Activated T-cell treated with anti-CD3 and anti-CD28 coated beads for 1 hour (primary cell): Measurements from ENCODE around the gene SNCAIP.

Experiments
- DNase-seq: peaks from one replicate; pipeline ENCODE4 v3.0.0-alpha.2; 2020; ENCODE audit warnings: low read depth

The SNCAIP gene

GRCh38 chr5:122311961-122312590 lies at the start of gene SNCAIP:
SNCAIP (plus strand) TSS chr5:122312237; CDS start chr5:122391135, 78,898 bp downstream.
- DNase-seq = no peak

DNA sequence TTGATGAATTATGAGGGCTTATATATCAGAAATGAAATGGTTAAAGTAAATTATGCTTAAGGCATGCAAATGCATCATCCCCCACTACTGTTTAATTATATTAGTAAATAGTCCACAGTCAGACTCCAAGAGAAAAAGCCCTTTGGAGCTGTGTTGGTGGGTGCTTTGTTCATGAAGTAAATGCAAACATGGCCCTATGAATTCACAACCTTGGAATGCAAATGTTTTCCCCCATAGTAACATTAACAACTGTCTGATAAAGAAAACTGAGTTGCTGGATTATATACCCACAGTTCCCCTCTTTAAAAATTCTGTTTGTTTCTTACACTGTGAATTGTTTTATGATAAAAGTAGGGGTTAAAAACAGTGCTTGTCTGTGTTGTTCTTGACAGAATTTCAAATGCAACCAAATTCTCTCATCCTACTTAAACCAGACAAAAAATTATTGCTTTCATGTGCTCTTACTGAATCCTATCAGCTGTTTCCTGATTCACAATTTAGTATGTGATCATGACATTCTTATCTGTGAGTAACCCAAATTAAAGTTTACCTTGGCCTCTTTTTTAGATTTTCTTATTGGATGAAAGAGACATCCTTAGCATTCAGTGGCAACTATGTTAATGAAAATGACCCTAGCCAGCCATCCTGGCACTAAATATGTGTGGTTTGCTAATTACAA lies 48.5 kb upstream of the SNCAIP start:
- no peak for DNase-seq

GRCh38 chr5:122264610-122265009 lies 47.4 kb upstream of the SNCAIP start:
- DNase-seq = no peak

- no peak for DNase-seq
Measured at GRCh38 chr5:122267185-122267584, 44.9 kb upstream of the SNCAIP start.

GRCh38 chr5:122273696-122274095 lies 38.3 kb upstream of the SNCAIP start:
- DNase-seq = no peak

GRCh38 chr5:122283592-122283991 lies 28.4 kb upstream of the SNCAIP start:
- DNase-seq = no peak

DNA sequence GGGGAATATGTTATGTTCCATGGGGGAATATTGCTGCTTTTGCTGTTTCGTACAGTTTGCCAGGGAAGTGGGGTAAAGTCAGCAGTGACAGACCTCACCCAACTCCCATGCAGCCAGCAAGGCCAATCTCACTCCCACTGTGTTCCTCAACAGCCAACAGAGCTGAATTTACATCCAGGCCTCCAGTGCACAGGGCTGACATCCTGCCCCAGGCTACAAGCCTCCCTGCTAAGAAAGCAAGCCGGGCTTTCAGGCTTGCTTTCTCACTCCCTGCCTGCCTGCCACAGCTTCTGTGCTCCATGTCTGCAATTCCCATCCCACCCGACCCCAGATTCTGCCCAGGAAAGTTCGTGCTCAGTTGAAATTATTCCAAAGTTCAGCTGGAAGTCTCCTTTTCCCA lies 25.5 kb upstream of the SNCAIP start:
- DNase-seq = no peak

- no peak for DNase-seq
Measured at GRCh38 chr5:122287101-122287500, 24.9 kb upstream of the SNCAIP start.

DNA sequence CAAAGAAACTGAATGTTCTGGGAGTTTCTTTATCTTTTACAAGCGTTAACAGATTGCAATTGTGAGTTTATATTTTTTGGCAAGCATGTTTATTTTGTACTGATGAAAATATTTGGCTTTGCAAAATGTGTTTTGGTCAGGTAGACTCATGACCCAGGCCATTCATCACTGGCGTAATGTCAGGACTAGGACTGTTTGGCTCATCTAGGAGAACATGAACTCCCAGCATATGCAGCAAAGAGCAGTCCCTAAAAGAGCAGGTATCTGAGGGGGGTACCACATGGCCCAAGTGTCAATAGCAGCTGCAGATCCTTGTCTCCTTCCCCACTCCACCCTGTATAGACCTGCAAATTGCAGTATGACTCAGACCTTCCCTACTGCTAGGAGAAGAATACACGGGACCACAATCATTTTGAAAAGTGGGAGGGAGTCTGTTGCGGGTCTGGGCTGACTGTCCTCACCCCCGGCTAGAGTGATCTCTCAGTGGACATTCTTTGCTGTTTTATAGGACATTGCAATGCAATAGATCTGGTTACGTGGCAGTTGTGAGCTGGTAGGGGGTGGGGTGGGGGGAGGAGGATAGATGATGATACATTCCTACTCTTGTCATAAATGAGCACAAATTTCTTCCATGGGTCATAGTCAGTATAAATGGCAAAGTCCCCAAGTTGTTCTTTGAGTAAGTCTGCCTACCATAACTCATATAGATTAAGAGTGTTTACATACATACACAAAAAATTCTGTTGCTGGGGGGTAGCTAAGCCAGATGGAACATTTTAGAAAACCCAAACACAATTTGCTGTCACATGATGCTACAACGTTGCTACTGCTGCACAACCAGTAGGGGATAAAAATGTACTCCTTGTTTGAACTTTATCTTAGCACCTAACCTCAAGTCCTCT lies 20.8 kb upstream of the SNCAIP start:
- no peak for DNase-seq

GRCh38 chr5:122292332-122292731 lies 19.7 kb upstream of the SNCAIP start:
- no peak for DNase-seq

GRCh38 chr5:122295138-122295537 lies 16.9 kb upstream of the SNCAIP start:
- DNase-seq = no peak

DNA sequence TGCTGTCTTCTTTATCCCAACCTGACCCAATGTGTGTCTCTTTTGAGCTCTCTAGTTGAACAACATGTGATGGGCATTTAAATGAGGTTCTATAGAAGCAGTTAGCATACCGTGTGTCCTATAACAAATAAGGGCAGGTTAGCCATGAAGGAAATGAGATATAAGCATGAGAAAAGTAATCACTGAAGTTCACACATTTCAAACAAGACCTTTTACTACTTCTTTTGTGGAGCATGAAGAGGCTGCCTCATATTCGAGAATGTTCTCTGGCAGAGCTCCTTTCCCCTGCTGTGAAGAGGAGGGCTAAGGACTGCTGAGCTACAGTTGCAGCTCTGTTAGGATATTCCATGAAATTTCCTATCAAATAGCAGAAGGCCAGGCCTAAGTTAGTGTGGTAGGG lies 15.2 kb upstream of the SNCAIP start:
- DNase-seq = no peak

- DNase-seq = no peak
Measured at GRCh38 chr5:122297587-122298298, 14.3 kb upstream of the SNCAIP start.

DNA sequence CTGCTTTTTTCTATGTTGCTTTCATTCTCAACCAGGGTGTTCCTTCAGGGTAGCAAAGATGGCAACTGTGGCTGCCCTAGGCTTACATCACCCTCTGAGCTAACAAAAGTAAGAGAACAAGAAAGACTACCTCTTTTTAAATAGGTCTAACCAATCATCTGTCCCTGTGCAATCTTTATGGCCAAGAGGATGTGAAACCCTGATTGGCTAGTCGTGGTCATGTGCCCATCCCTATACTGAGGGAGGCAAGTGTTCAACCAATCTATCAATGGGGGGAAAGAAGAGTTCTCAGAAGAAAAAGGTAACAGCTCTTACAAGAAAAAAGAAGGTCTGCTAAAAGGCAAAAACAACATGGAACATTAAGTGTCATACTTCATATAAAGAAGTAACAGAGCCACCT lies 11.7 kb upstream of the SNCAIP start:
- DNase-seq = no peak

- no peak for DNase-seq
Measured at GRCh38 chr5:122301016-122301415, 11.0 kb upstream of the SNCAIP start.

DNA sequence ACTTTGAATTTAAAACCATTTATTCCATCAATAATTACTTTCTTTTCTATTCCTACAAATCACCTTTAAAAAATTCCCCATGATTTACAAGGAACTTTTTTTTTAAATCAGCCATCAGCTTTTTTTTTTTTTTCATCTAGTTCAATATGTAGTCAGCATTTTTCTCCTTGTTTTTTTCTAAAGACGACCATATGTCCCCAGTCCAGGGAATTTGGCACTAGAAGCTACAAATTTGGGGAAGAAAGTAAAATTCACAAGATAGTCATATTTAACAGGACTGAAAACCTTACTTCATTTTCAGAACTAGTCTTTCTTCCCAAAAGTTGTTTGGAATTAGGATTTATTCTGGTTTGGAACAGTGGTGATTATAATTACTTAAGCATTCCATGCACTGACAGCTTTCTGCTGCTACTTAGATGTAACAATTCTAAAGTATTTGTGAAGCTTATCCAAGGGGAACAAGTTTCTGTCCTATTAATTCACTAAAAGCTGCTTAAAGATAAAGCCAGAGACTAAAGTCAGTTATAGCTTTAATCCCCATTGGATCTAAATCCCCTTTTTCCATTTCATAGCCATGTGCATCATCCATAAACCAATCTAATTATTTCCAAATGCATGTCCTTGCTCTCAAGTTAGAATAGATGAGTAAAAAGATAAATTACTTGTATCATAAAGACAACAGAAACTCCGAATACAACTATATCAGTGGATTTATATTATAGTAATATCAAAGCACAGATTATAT lies 7.4 kb upstream of the SNCAIP start:
- DNase-seq = no peak

DNA sequence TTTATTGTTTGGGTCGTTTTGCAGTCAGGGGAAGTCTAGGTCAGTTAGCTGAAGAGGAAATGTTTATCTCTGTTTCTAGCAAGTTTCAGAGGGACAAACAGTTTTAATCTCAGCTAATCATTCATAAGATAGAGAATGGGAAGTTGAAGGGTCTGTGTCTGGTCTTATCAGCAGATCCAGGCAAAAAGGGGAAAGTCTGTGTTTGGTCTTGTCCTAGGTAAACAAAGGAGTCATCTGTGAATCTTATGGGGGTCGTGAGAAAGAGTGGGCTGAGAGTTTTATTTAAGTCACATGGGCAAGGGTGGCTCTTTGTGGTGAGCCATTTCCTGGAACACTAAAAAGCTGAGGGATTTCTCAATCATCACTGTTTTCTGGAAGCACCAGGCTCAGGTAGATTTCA lies 5.6 kb upstream of the SNCAIP start:
- DNase-seq = no peak

GRCh38 chr5:122310889-122311288 lies 1.1 kb upstream of the SNCAIP start:
- DNase-seq = no peak

DNA sequence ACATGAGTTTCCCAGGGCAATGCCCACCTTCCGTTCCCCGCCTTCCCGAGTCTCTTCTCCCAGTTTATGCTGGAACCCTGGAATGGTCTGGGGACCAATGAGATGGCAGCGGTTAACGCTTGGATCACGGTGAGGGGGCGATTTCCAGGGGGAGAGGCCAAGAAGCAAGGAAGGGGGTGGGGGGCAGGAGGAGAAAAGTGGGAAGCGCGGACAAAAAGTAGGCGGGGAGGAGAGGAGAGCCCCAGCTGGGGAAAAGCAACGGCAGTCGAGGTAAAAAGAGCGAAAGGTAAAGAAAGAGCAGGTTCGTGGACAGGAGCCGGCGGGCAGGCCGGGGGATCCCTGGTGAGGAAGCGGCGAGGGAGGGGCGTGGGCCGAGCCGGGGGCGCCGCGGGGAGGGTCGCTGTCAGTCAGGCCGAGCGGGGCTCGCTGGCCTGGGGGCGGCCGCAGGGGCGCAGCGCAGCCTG lies 508 bp upstream of the SNCAIP start:
- no peak for DNase-seq

GRCh38 chr5:122312591-122313406 lies 762 bp downstream of the SNCAIP start:
- DNase-seq = no peak

- DNase-seq = no peak
Measured at GRCh38 chr5:122314036-122314435, 2.0 kb downstream of the SNCAIP start.
